Liver (tissue), 3 donors: ENCODE measurements around the gene ITGBL1.

Experiments
- ATF3 ChIP-seq: IDR thresholded peaks from 2 replicates; pipeline ENCODE4 v1.6.1; 2016; ENCODE audit warnings: antibody characterized with exemption
- EGR1 ChIP-seq, 2 donors: IDR thresholded peaks; 2 replicates each; pipeline ENCODE4 v1.6.1; 2016 to 2018; ENCODE audit warnings: antibody characterized with exemption in 2 of 2, low read depth in 2 of 2
- FOXA1 ChIP-seq: IDR thresholded peaks from 2 replicates; pipeline ENCODE4 v1.6.1; 2016; ENCODE audit warnings: antibody characterized with exemption
- GABPA ChIP-seq, 2 donors: IDR thresholded peaks in 1 of 2; conservative IDR thresholded peaks in 1 of 2; 2 replicates each; pipeline ENCODE4 v1.6.1; 2016; ENCODE audit warnings: antibody characterized with exemption in 2 of 2, mild to moderate bottlenecking in 1 of 2, moderate library complexity in 1 of 2
- JUND ChIP-seq, 2 donors: IDR thresholded peaks; 2 replicates each; pipeline ENCODE4 v1.6.1; 2016; ENCODE audit warnings: antibody characterized with exemption in 2 of 2
- MAX ChIP-seq: IDR thresholded peaks from 2 replicates; pipeline ENCODE4 v1.6.1; 2016; ENCODE audit warnings: antibody characterized with exemption
- NR2F2 ChIP-seq: IDR thresholded peaks from 2 replicates; pipeline ENCODE4 v1.6.1; 2016; ENCODE audit warnings: antibody characterized with exemption
- RAD21 ChIP-seq, 2 donors: IDR thresholded peaks; 2 replicates each; pipeline ENCODE4 v1.6.1; 2016; ENCODE audit warnings: antibody characterized with exemption in 2 of 2, mild to moderate bottlenecking in 2 of 2
- SP1 ChIP-seq: IDR thresholded peaks from 2 replicates; pipeline ENCODE4 v1.6.1; 2018; ENCODE audit warnings: antibody characterized with exemption, mild to moderate bottlenecking
- TAF1 ChIP-seq: conservative IDR thresholded peaks from 2 replicates; pipeline ENCODE4 v1.6.1; 2016; ENCODE audit warnings: antibody characterized with exemption, mild to moderate bottlenecking
- YY1 ChIP-seq: IDR thresholded peaks from 2 replicates; pipeline ENCODE4 v1.6.1; 2016; ENCODE audit warnings: antibody characterized with exemption, mild to moderate bottlenecking
- ZBTB33 ChIP-seq: IDR thresholded peaks from 2 replicates; pipeline ENCODE4 v1.6.1; 2016; ENCODE audit warnings: antibody characterized with exemption
- TF ChIP-seq, protein P1 (sequence below): fragments of 150-350 bp; IDR thresholded peaks from 2 replicates; pipeline ENCODE4 v1.5.1; 2017; ENCODE audit warnings: improper control_type of control experiment, low read depth, low read length; ENCODE audit not compliant: missing input control
- donor health status: healthy.
- donor health status: healthy.

- TF ChIP-seq, protein P1, sequence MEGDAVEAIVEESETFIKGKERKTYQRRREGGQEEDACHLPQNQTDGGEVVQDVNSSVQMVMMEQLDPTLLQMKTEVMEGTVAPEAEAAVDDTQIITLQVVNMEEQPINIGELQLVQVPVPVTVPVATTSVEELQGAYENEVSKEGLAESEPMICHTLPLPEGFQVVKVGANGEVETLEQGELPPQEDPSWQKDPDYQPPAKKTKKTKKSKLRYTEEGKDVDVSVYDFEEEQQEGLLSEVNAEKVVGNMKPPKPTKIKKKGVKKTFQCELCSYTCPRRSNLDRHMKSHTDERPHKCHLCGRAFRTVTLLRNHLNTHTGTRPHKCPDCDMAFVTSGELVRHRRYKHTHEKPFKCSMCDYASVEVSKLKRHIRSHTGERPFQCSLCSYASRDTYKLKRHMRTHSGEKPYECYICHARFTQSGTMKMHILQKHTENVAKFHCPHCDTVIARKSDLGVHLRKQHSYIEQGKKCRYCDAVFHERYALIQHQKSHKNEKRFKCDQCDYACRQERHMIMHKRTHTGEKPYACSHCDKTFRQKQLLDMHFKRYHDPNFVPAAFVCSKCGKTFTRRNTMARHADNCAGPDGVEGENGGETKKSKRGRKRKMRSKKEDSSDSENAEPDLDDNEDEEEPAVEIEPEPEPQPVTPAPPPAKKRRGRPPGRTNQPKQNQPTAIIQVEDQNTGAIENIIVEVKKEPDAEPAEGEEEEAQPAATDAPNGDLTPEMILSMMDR: no peak
- TF ChIP-seq ATF3 (no peak), MAX (no peak), RAD21 (IDR thresholded peaks at IDR 0.05) (no peak), JUND (IDR thresholded peaks at IDR 0.05) (no peak), FOXA1 (no peak), EGR1 (IDR thresholded peaks at IDR 0.05; ENCODE audit: low read depth in 2 of 2) (no peak), GABPA (IDR thresholded peaks at IDR 0.05 in 1 of 2, conservative IDR thresholded peaks at IDR 0.05 in 1 of 2) (no peak), YY1 (no peak), TAF1 (no peak), ZBTB33 (no peak), NR2F2 (no peak), SP1 (no peak)
Observed at GRCh38 chr13:101655435-101655834, 203.0 kb downstream of the ITGBL1 start.
